Mucosa of descending colon (tissue), 3 donors: ENCODE measurements around the gene TMEM266. TPM values are rescaled to one million over a fixed set of nuclear protein-coding genes. Genes with fewer than 3 reads are reported as not detected.
A peak's percentile ranks its signal among the peaks of the same experiment; 100 is the strongest.

ENCODE experiments used
- ATAC-seq: fragments of 200-7000 bp; cut with Tn5 transposase; one replicate; pipeline ENCODE4 v1.9.1; 2020; ENCODE audit warnings: mild to moderate bottlenecking, moderate library complexity
- DNase-seq, 3 donors: peaks; one replicate each; pipeline ENCODE4 v3.0.0-alpha.2; 2020
- H3K36me3 ChIP-seq: fragments of 200-600 bp; one replicate; pipeline ENCODE4 v1.8.0; 2021; ENCODE audit warnings: low read depth, mild to moderate bottlenecking
- H3K4me1 ChIP-seq: fragments of 200-600 bp; one replicate; pipeline ENCODE4 v1.8.0; 2021; ENCODE audit warnings: low read depth, mild to moderate bottlenecking
- H3K4me3 ChIP-seq: fragments of 200-600 bp; one replicate; pipeline ENCODE4 v1.8.0; 2021; ENCODE audit warnings: mild to moderate bottlenecking
- H3K9me3 ChIP-seq: fragments of 200-600 bp; one replicate; pipeline ENCODE4 v1.8.0; 2021; ENCODE audit warnings: mild to moderate bottlenecking
- intact Hi-C, 2 donors: fragments of 100-400 bp; cut with DNase I in 1 of 2; cut with micrococcal nuclease in 1 of 2; formaldehyde crosslinking; loops; one replicate each; pipeline versions ENCODE4 v1.11.0 to v1.11.1; 2022; cut with DNase I, micrococcal nuclease
- total RNA-seq, 3 donors: library from RNA; stranded (reverse); fragmentation: NEBNext Ultra II Directional in 2 of 3; extraction: Animal tissue kit (Norgen Biotek cat#: 25700) in 2 of 3; gene quantifications; one replicate each; pipeline versions ENCODE4 v1.2.1 to v1.2.4, GENCODE V29; 2021 to 2023
- TF ChIP-seq, protein P1 (sequence below): fragments of 200-600 bp; IDR thresholded peaks from one replicate; pipeline ENCODE4 v1.8.0; 2022; ENCODE audit warnings: antibody characterized with exemption, mild to moderate bottlenecking
- donor health status: DM: no; HTN: no; CAD: no; lungs with moderate emphysema.
- donor health status: DM: no; HTN: no; CAD: no.
- donor health status: DM: no; HTN: yes; CAD: no.

The TMEM266 gene
- total RNA-seq, 3 donors from 2014 or later, result 0.12 to 0.16 (median 0.14) TPM

DNA sequence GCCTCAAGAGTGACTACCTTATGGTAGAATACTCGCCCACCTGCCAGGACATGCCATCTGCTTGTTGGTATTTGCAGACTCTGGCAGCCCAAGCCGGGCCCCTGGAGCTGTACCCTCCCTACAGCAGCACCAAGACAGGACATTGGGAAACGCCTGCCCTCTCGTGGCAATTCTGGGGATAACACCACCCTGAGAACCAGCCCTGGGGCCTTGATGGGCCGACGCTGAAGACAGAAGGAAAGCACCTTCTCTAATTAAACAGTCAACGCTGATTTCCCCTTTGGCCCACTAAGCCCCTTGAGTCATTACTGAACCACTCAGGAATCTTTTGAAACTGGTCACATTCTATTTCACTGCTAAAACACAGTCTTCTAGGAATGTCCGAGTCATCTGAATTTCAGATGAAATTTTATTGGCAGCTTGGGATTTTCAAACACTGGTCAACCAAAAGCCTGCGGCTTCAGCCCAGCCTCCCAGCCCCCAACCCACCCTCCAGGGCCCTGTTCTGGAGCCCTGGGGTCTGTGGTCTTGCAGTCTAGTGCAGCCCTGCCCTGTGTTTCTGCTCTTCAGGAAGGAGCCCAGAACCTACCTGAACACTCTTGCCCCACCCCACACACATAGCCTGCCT, 91.3 kb downstream of the TMEM266 start:
- H3K36me3 ChIP-seq, result no peaks in the 10 kb centered on the region
- peaks cover 6% of the 10 kb centered on the region for H3K4me1 ChIP-seq
- TF ChIP-seq, protein P1, sequence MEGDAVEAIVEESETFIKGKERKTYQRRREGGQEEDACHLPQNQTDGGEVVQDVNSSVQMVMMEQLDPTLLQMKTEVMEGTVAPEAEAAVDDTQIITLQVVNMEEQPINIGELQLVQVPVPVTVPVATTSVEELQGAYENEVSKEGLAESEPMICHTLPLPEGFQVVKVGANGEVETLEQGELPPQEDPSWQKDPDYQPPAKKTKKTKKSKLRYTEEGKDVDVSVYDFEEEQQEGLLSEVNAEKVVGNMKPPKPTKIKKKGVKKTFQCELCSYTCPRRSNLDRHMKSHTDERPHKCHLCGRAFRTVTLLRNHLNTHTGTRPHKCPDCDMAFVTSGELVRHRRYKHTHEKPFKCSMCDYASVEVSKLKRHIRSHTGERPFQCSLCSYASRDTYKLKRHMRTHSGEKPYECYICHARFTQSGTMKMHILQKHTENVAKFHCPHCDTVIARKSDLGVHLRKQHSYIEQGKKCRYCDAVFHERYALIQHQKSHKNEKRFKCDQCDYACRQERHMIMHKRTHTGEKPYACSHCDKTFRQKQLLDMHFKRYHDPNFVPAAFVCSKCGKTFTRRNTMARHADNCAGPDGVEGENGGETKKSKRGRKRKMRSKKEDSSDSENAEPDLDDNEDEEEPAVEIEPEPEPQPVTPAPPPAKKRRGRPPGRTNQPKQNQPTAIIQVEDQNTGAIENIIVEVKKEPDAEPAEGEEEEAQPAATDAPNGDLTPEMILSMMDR, result peak; percentile 86
- DNase-seq, result peak in 2 of 3 donors; percentile 80 to 81
- intact Hi-C loops, result no loop called here
- peak; percentile 89 for ATAC-seq
- H3K9me3 ChIP-seq, result no peaks in the 10 kb centered on the region
- no peak overlapping the region for H3K4me3 ChIP-seq

DNA sequence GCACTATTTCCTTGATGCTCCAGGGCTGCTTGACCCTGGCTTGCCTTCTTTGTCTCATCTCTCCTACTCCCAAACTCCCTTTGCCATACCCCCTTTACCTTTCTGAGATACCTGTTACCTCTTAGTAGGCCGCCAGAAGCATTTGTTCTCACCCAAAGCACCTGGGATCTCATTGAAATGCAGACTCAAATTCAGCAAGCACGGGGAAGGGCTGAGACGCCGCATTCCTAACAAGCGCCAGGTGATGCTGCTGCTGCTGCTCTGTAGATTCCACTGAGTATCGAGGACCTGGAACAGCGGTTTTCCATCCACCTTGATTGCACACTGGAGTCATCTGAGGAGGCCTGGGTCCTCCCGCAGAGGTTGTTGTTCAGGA, 91.8 kb downstream of the TMEM266 start:
- intact Hi-C loops, result no loop called here

DNA sequence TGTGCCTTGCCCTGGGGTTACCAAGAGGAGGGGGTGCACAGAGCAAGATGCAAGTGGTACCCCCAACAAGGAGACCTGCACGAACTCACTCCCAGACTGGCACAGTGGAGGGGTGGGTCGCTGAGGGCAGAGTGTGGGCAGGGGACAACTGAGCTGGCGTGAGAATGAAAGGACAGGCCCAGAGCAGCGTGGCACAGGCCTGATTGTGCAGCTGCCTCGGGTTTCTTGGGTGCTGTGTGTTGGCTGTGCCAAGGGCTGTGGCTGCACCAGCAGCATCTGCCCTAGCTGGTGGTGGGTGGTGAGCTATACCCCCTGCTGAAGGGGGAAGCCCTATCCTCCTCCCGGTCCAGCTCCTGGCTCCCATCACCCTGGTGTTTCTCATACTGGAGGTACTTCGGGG, 92.4 kb downstream of the TMEM266 start:
- TF ChIP-seq, protein P1, result no peak
- H3K4me1 ChIP-seq, result peaks cover 6% of the 10 kb centered on the region
- H3K36me3 ChIP-seq, result no peaks in the 10 kb centered on the region
- H3K4me3 ChIP-seq, result no peak overlapping the region
- intact Hi-C loops, result no loop called here
- ATAC-seq (no peak), DNase-seq (no peak)
- no peaks in the 10 kb centered on the region for H3K9me3 ChIP-seq

More for the DNA sequence above, 91.8 kb downstream of the TMEM266 start:
- H3K4me3 ChIP-seq, result no peak overlapping the region
- H3K36me3 ChIP-seq, result no peaks in the 10 kb centered on the region
- TF ChIP-seq, protein P1, result no peak
- ATAC-seq (no peak), DNase-seq (no peak)
- no peaks in the 10 kb centered on the region for H3K9me3 ChIP-seq
- H3K4me1 ChIP-seq, result peaks cover 6% of the 10 kb centered on the region

DNA sequence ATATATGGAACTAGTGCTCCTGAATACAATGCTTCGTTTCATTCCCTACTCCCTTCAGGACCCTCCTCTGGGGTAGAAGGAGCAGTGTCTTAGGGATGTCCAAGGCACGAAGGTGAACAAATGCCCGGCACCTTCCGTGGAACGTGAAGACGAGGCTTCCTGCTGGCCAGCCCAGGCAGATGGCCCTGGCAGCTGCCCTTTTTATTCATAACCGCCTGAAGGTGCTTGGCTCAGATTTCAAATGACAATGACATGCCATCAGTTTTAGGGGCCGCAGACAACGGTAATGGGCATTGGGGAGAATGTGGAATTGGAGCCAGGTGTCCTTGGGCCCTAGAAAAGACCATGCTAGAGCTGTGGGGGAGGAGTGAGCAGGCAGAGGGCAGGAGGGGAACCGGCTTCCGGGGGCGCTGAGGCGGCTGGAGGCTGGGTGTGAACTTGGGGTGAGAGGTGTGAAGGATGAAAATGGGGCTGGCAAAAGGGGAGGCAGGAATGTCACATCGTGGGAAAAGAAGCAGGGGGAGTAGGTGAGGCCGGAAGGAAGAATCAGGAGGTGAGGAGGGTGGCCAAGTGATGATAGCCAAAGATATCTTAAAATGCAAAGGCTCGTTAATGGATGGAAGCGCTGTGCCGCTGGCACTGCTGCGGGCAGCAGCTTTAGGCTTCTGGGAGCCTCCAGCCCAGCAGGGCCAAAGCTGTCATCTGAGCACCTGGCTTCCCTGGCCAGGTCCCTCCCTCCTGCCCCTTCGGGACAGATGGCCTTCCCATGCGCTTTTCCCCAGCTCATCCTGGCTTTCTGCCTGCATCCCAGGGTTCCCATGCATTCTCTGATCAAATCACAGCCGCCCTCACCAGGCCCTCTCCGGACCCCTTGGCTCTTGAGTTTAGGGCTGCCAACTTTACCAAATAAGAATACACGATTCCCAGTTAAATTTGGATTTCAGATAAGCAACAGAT, 93.7 kb downstream of the TMEM266 start:
- intact Hi-C loops, result no loop called here
- TF ChIP-seq, protein P1, result no peak
- Histone ChIP-seq H3K4me1 (peaks cover 6% of the 10 kb centered on the region), H3K36me3 (no peaks in the 10 kb centered on the region), H3K9me3 (no peaks in the 10 kb centered on the region), H3K4me3 (no peak overlapping the region)
- ATAC-seq (no peak), DNase-seq (no peak)

DNA sequence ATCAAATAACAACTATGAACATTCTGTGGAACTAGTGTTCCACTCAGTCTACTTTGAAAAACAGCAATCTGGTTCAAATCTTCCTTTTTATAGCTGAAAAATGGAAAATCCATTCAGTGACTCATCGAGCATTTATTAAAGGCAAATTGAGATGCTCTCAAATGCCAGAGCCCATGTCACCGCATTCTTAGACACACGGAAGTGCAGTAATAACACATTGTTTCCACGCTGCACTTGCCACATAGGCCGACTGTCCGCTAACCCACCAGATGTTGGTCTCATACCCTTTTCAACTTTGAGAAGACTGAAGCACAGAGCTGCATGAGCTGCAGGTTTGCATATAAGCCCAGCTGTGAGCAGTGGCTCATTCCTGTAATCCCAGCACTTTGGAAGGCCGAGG, 95.9 kb downstream of the TMEM266 start:
- H3K36me3 ChIP-seq, result no peaks in the 10 kb centered on the region
- DNase-seq, result no peak
- H3K9me3 ChIP-seq, result no peaks in the 10 kb centered on the region
- TF ChIP-seq, protein P1, result no peak
- peaks cover 3% of the 10 kb centered on the region for H3K4me1 ChIP-seq
- ATAC-seq, result no peak
- no peak overlapping the region for H3K4me3 ChIP-seq
- intact Hi-C loops, result no loop called here
